KOPT-K1 (cell line): ENCODE results near the gene RCAN1.

Experiments used
- H3K27ac ChIP-seq: fragments of 200-600 bp; sonication (generic); 2 replicates; pipeline ENCODE4 v1.5.1; 2016; ENCODE audit warnings: antibody characterized with exemption, mild to moderate bottlenecking, low read depth, low read length; ENCODE audit not compliant: poor library complexity, severe bottlenecking
- H3K36me3 ChIP-seq: fragments of 200-600 bp; sonication (generic); 2 replicates; pipeline ENCODE4 v1.5.1; 2017; ENCODE audit warnings: antibody characterized with exemption, mild to moderate bottlenecking, low read length, moderate library complexity; ENCODE audit not compliant: insufficient read depth
- H3K9me3 ChIP-seq: fragments of 200-600 bp; sonication (generic); 2 replicates; pipeline ENCODE4 v1.5.1; 2017; ENCODE audit warnings: antibody characterized with exemption, low read length, mild to moderate bottlenecking; ENCODE audit not compliant: insufficient read depth, poor library complexity, severe bottlenecking

RCAN1 gene

GRCh38 chr21:34595457-34595856 is 19.5 kb downstream of the RCAN1 start:
- H3K9me3 ChIP-seq, result no peaks in the 10 kb centered on the region
- no peaks in the 10 kb centered on the region for H3K36me3 ChIP-seq
- H3K27ac ChIP-seq, result no peak overlapping the region

GRCh38 chr21:34594566-34595234 is 20.2 kb downstream of the RCAN1 start:
- Histone ChIP-seq H3K9me3 (no peaks in the 10 kb centered on the region), H3K27ac (no peak overlapping the region), H3K36me3 (no peaks in the 10 kb centered on the region)

DNA sequence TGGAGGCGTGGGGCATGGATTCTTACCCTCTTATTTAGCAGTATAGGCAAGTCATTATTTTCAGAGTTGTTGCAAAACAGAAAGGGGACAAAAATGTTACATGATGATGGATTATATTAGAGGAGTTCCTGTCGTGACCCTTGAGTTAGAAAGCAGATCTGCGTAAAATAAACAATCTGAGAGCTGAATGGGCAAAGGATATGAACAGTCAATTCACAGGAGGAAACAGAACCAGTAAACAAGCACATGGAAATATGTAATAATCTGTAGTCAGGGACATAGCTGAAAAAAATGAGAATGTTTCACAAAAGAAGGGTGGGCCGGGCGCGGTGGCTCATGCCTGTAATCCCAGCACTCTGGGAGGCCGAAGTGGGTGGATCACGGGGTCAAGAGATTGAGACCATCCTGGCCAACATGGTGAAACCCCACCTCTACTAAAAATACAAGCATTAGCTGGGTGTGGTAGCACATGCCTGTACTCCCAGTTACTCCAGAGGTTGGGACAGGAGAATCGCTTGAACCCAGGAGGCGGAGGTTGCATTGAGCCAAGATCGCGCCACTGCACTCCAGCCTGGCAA is 20.9 kb downstream of the RCAN1 start:
- Histone ChIP-seq H3K27ac (no peak overlapping the region), H3K36me3 (no peaks in the 10 kb centered on the region), H3K9me3 (no peaks in the 10 kb centered on the region)

- no peak overlapping the region for H3K27ac ChIP-seq
- no peaks in the 10 kb centered on the region for H3K9me3 ChIP-seq
- no peaks in the 10 kb centered on the region for H3K36me3 ChIP-seq
Measured at GRCh38 chr21:34593423-34593822, 21.5 kb downstream of the RCAN1 start.

DNA sequence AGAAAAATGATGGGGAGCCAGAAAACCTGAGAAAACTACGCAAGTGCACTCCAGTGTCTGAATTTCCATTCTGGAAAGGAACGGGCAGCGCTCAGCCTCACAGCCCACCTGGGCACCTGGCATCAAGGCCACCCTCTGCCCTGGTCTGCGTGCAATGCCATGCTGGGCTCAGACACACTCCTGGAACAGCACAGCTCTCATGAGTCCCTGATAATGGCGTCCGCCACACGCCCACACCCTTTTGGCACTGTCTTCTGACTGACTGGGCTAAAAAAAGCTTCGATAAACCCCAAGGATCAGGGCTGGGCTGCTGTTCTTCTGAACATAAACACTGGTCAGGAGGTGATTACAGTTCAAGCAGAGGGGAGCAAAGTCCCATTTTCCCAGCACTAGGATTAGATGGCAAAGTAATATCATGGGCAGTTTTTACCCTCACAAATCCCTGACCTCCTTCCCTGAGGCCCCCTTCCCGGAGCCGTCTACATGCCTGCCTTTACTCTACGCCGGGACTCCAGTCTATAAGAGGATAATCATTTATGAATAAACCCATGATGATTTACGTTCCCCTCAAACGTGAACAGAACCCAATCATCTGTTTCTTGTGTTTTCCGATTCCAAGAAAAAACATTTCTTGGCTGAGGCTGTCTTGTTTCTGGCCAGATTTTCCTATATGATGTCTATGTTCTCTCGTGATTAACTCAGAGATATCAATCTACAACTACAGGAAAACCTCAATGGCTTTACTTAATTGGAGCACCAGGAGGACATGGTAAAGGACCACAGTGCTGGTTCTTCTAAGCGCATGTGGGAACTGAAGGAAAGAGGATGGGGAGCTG is 22.6 kb downstream of the RCAN1 start:
- H3K36me3 ChIP-seq, result no peaks in the 10 kb centered on the region
- peaks cover 9% of the 10 kb centered on the region for H3K9me3 ChIP-seq
- no peak overlapping the region for H3K27ac ChIP-seq

GRCh38 chr21:34590520-34590919 is 24.4 kb downstream of the RCAN1 start:
- Histone ChIP-seq H3K27ac (no peak overlapping the region), H3K9me3 (peaks cover 20% of the 10 kb centered on the region), H3K36me3 (no peaks in the 10 kb centered on the region)

GRCh38 chr21:34589511-34590282 is 25.2 kb downstream of the RCAN1 start:
- Histone ChIP-seq H3K36me3 (no peaks in the 10 kb centered on the region), H3K9me3 (peaks cover 20% of the 10 kb centered on the region), H3K27ac (no peak overlapping the region)

DNA sequence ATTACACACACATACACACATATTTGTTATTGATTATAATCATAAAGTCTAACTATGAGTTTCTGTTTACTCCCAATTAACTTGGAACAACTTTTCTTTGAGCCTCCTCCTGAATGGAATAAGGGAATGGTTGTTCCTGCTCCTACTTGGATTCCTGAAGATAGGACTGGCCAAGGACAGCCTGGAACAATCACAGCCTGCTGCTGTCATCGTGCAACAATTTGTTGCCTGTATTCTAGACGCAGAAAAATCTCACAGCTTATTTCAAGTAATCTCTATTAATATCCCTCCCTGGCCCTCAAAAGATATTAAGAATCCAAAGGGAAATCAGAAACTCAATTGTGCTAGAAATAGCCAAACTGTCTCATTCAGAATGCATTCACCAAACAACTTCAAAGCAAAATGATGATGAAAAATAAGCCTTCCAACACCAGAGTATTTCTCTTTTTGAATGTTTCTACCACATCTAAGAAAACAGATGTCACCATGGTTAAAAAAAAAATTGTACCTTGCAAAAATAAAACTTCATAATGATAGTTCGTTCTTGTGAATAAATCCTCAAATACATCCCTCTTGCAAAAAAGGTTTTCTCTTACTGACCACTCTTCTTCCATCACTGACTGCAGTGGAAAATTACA is 30.9 kb downstream of the RCAN1 start:
- Histone ChIP-seq H3K36me3 (no peaks in the 10 kb centered on the region), H3K27ac (no peak overlapping the region), H3K9me3 (peaks cover 20% of the 10 kb centered on the region)

DNA sequence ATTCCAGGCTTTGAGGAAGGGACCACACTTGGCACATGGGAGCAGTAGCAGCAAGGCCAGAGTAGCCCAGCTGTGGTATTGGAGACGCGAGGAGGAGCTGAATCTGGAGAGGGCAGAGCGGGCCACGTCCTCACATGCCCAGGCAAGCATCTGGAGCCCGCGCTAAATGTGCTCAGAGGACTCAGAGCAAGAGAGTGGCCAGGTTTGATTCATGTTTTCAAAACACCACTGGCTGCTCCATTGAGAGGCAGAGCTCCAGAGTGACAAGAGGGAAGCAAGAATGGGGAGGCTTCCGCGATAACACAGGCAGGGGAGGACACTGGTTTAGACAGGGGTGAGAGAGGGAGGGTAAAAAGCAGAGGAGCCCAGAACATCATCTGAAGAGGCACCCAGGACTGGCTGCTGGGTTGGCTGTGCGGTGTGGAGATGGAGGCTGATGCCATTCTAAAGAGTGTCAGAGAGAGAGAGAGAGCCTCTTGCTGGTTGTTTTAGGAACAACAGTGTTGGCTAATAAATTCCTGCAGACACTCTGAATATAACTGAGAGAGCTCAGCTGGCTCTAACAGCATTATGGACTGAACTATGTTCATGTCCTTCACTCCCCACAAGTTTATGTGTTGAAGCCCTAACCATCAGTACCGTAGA is 32.3 kb downstream of the RCAN1 start:
- H3K27ac ChIP-seq, result no peak overlapping the region
- H3K9me3 ChIP-seq, result peaks cover 12% of the 10 kb centered on the region
- H3K36me3 ChIP-seq, result no peaks in the 10 kb centered on the region

DNA sequence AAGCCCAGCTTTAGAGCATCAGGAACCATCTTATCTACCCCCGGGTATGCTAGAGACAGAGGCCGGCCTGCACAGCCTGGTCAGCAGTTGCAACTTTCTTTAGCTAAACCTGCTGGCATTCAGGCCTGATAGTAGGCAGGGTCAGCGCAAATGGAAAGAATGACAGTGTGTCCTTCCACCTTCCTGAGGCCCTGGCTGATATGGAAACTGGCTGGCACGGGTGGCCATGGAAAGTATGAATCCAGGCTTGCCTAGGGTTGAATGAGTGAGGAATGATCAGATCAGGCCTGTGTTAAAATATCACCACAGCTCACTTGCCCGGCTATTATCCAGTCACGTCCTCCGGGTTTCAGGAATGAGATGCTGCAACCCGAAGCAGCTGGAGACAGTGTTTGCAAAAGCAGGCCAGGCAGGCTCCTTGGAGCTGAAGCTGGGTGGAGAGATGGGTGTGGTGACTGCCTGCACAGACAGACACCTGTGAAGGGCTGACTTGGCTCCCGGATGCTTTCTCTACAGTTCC is 34.7 kb downstream of the RCAN1 start:
- Histone ChIP-seq H3K36me3 (no peaks in the 10 kb centered on the region), H3K9me3 (no peaks in the 10 kb centered on the region), H3K27ac (no peak overlapping the region)

- no peaks in the 10 kb centered on the region for H3K36me3 ChIP-seq
- no peak overlapping the region for H3K27ac ChIP-seq
Measured at GRCh38 chr21:34579411-34579810, 35.5 kb downstream of the RCAN1 start.

GRCh38 chr21:34576041-34576511 is 38.8 kb downstream of the RCAN1 start:
- no peak overlapping the region for H3K27ac ChIP-seq
- H3K36me3 ChIP-seq, result no peaks in the 10 kb centered on the region
- H3K9me3 ChIP-seq, result peaks cover 8% of the 10 kb centered on the region

More at GRCh38 chr21:34579411-34579810, 35.5 kb downstream of the RCAN1 start:
- H3K9me3 ChIP-seq, result no peaks in the 10 kb centered on the region

DNA sequence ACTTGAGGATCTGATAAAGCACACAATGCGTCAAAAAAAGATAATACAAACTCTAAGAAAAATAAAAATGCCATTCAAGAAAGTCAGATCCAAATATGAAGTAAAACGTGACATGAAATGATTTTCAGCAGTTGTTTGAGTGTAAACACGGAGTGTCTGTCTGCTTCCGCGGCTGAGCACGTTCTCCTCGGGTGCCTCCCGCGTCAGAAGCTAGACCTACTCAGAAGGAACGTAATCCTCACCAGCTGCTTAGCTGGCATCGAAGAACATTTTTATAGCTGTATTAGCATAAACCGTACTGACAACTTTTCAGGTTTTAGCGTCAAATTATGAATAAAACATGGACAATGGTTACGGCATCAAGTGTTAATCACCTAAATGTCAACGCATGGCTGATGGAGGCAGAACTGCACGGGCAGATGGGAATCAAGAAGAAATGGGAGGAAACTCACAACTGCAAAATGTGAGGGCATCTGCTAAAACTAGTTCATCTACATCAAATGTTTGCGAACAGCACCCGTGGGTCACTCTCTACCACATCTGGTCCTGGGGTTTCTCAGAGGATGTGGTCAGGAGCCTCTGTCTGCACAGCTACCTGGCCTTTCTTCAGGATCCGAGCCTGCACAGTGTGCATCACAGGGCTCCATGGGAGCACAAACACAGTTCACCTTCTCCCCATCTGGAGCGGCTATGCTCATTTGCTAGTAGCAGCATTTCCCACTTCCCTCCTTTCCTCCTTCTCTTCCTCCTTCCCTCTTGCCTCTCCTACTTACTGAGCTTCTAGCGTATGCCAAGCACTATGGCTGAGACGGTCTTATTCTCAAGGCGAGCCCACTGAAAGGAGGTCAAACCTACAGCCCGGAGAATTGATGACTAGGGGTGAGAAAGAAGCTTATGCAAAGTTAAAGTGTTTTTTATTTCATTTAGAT is 40.0 kb downstream of the RCAN1 start:
- Histone ChIP-seq H3K27ac (no peak overlapping the region), H3K9me3 (peaks cover 8% of the 10 kb centered on the region), H3K36me3 (no peaks in the 10 kb centered on the region)
